H1 (cell line): Measurements from ENCODE around the gene C19orf44. TPM values are rescaled to one million over a fixed set of nuclear protein-coding genes. Genes with fewer than 3 reads are reported as not detected.

Experiments used
- ASH2L ChIP-seq: fragments of 200-600, 300-600 bp; sonication (generic); IDR thresholded peaks from one replicate; pipeline ENCODE4 v1.7.1; 2017; ENCODE audit warnings: low read length
- JUN ChIP-seq: IDR thresholded peaks from 2 replicates; pipeline ENCODE4 v1.6.1; 2011; ENCODE audit warnings: low read depth, mild to moderate bottlenecking, improper control_type of control experiment, low read length
- SIN3A ChIP-seq, 2 experiments: IDR thresholded peaks in 1 of 2; conservative IDR thresholded peaks in 1 of 2; 2 replicates each; pipeline ENCODE4 v1.6.1; 2011 to 2012; ENCODE audit warnings: low read length in 2 of 2, improper control_type of control experiment in 1 of 2, low read depth in 1 of 2, mild to moderate bottlenecking in 1 of 2
- SUZ12 ChIP-seq: fragments of 200-600 bp; sonication (generic); IDR thresholded peaks from 2 replicates; pipeline ENCODE4 v1.6.1; 2012; ENCODE audit warnings: mild to moderate bottlenecking, inconsistent platforms, low read length, moderate library complexity, mixed read lengths
- polyA plus RNA-seq, 7 experiments: library from polyadenylated mRNA; depleted of rRNA in 3 of 7; stranded (reverse) in 5 of 7; unstranded in 2 of 7; fragments of >200 nt in 5 of 7; fragments of 200-250 nt in 2 of 7; gene quantifications; 1 replicate in 5 of 7; 2 replicates in 1 of 7; 4 replicates in 1 of 7; pipeline versions ENCODE4 v1.2.1 to v1.2.3, GENCODE V29; 2011 to 2013; ENCODE audit warnings: missing spikeins in 2 of 7, mixed read lengths in 2 of 7
- total RNA-seq: library from RNA; stranded (reverse); fragmentation: NEBNext Ultra II Directional; extraction: Animal tissue kit (Norgen Biotek cat#: 25700); gene quantifications from 2 replicates; pipeline ENCODE4 v1.2.1, GENCODE V29; 2021
- TF ChIP-seq, protein P1 (sequence below), 3 experiments: IDR thresholded peaks; 1 replicate in 2 of 3; 2 replicates in 1 of 3; pipeline versions ENCODE4 v1.5.1 to v1.6.1; 2011; ENCODE audit warnings: low read length in 3 of 3, mild to moderate bottlenecking in 3 of 3, inconsistent platforms in 2 of 3, low read depth in 1 of 3, moderate library complexity in 1 of 3; ENCODE audit not compliant: insufficient read depth in 1 of 3; ENCODE audit errors: control extremely low read depth in 1 of 3

The C19orf44 gene
- total and polyA plus RNA-seq, 2 of the 8 experiments (the other 6 are each of a cell fraction or from before 2014, with no cell fraction given), result 2.1 to 4.5 TPM

DNA sequence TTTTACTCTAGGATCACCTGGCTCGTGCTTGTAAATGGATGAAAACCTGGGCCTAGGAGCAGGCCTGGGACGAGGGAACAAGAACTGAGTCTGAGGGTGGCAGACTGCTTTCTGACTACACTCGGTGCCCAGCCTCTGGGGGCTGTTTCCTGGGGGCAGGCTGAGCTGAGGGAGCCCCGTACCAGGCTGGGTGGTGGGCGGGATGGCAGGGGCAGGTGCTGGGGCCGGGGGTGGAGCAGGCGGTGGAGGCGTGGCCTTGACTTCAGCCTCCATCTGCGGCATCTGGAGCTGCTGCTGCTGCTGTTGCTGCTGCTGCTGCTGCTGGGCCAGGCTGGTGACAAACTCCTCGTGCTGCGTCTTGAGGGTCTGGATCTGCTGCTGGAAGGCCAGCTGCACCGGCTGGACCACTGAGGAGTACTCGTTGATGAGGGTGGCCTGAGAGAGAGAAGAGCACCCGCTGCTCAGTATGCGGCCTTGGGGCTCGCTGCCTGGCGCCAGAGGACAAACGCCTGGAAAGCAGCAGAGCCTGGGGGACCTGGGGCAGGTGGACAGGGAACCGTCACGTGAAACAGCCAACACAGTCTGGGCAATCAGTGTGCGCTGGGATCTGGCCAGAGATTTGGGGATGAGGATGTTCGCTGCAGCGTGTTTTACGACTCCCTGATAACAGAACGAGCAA lies 33.4 kb downstream of the C19orf44 start (continued):
- TF ChIP-seq, protein P1, sequence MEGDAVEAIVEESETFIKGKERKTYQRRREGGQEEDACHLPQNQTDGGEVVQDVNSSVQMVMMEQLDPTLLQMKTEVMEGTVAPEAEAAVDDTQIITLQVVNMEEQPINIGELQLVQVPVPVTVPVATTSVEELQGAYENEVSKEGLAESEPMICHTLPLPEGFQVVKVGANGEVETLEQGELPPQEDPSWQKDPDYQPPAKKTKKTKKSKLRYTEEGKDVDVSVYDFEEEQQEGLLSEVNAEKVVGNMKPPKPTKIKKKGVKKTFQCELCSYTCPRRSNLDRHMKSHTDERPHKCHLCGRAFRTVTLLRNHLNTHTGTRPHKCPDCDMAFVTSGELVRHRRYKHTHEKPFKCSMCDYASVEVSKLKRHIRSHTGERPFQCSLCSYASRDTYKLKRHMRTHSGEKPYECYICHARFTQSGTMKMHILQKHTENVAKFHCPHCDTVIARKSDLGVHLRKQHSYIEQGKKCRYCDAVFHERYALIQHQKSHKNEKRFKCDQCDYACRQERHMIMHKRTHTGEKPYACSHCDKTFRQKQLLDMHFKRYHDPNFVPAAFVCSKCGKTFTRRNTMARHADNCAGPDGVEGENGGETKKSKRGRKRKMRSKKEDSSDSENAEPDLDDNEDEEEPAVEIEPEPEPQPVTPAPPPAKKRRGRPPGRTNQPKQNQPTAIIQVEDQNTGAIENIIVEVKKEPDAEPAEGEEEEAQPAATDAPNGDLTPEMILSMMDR (IDR thresholded peaks at IDR 0.05; ENCODE audit: control extremely low read depth in 1 of 3, insufficient read depth in 1 of 3, low read depth in 1 of 3, low read length in 3 of 3), result no peak
- TF ChIP-seq ASH2L (no peak), SIN3A (conservative IDR thresholded peaks at IDR 0.05 in 1 of 2, IDR thresholded peaks at IDR 0.05 in 1 of 2; ENCODE audit: low read depth in 1 of 2, low read length in 2 of 2) (no peak), SUZ12 (no peak), JUN (no peak)
- TF ChIP-seq, all 59 proteins: peak for 0
